CD8-positive, alpha-beta memory T cell (primary cell): ENCODE results near the gene ZNF432. TPM values are rescaled to one million over a fixed set of nuclear protein-coding genes. Genes with fewer than 3 reads are reported as not detected.

ENCODE experiments used
- CTCF ChIA-PET: fragments of 350-600 bp; sonication (Branson Sonifier 250); formaldehyde crosslinking; loops from one replicate; lab custom pipeline; 2021; ENCODE audit warnings: antibody characterized with exemption; lab: Charles Lee
- POLR2A ChIA-PET: fragments of 350-600 bp; sonication (Branson Sonifier 250); formaldehyde crosslinking; loops from one replicate; lab custom pipeline; 2021; ENCODE audit warnings: antibody characterized with exemption; lab: Charles Lee
- DNase-seq, 5 donors: peaks; one replicate each; pipeline versions ENCODE4 v3.0.0 to v3.0.0-alpha.2; 2020 to 2022; ENCODE audit warnings: mixed read lengths in 1 of 5
- H3K27ac ChIP-seq: one replicate; pipeline ENCODE4 v1.7.0; 2013; ENCODE audit warnings: low read depth, mild to moderate bottlenecking, low read length, moderate library complexity
- H3K27me3 ChIP-seq: 2 replicates; pipeline ENCODE4 v1.7.0; 2013; ENCODE audit warnings: low read length, mild to moderate bottlenecking; ENCODE audit not compliant: insufficient read depth, poor library complexity, severe bottlenecking
- H3K36me3 ChIP-seq: 2 replicates; pipeline ENCODE4 v1.7.0; 2013; ENCODE audit warnings: mild to moderate bottlenecking, low read length, moderate library complexity; ENCODE audit not compliant: insufficient read depth
- H3K4me1 ChIP-seq: 2 replicates; pipeline ENCODE4 v1.7.0; 2013; ENCODE audit warnings: mild to moderate bottlenecking, low read length, moderate library complexity; ENCODE audit not compliant: insufficient read depth
- H3K4me3 ChIP-seq: 2 replicates; pipeline ENCODE4 v1.7.0; 2013; ENCODE audit warnings: mild to moderate bottlenecking, low read length
- H3K9me3 ChIP-seq: 2 replicates; pipeline ENCODE4 v1.7.0; 2013; ENCODE audit warnings: mild to moderate bottlenecking, low read length
- H3K27ac Mint-ChIP-seq, 8 donors: one replicate each; pipeline ENCODE4 v1.8.0; 2020 to 2021; ENCODE audit warnings: mixed read lengths in 8 of 8, mild to moderate bottlenecking in 6 of 8, inconsistent platforms in 3 of 8, moderate library complexity in 3 of 8
- H3K27me3 Mint-ChIP-seq, 2 donors: one replicate each; pipeline ENCODE4 v1.8.0; 2020 to 2021; ENCODE audit warnings: mixed read lengths in 2 of 2, mild to moderate bottlenecking in 1 of 2, moderate library complexity in 1 of 2
- H3K36me3 Mint-ChIP-seq, 3 donors: one replicate each; pipeline ENCODE4 v1.8.0; 2020 to 2021; ENCODE audit warnings: mixed read lengths in 3 of 3, inconsistent platforms in 1 of 3, mild to moderate bottlenecking in 1 of 3
- H3K4me1 Mint-ChIP-seq, 3 donors: one replicate each; pipeline ENCODE4 v1.8.0; 2020 to 2021; ENCODE audit warnings: mixed read lengths in 3 of 3, inconsistent platforms in 1 of 3, mild to moderate bottlenecking in 1 of 3
- H3K4me3 Mint-ChIP-seq, 7 donors: one replicate each; pipeline ENCODE4 v1.8.0; 2020 to 2021; ENCODE audit warnings: mixed read lengths in 7 of 7, mild to moderate bottlenecking in 6 of 7, moderate library complexity in 4 of 7, inconsistent platforms in 2 of 7
- H3K9me3 Mint-ChIP-seq, 5 donors: one replicate each; pipeline ENCODE4 v1.8.0; 2020 to 2022; ENCODE audit warnings: mixed read lengths in 5 of 5, mild to moderate bottlenecking in 3 of 5, moderate library complexity in 2 of 5, inconsistent platforms in 1 of 5
- polyA plus RNA-seq: library from polyadenylated mRNA; unstranded; fragments of 300-500 nt; fragmentation: Illumina TruSeq; gene quantifications from one replicate; pipeline ENCODE4 v1.2.3, GENCODE V29; 2021
- total RNA-seq, 2 experiments: library from RNA; stranded (reverse); gene quantifications; one replicate each; pipeline ENCODE4 v1.2.3, GENCODE V29; 2021

ZNF432 gene
- total and polyA plus RNA-seq, 3 experiments from 2014 or later = 5.8 to 13.4 (median 13.0) TPM

- Histone ChIP-seq H3K27ac (peak overlapping the region; percentile 91), H3K4me1 (peaks cover 10% of the 10 kb centered on the region), H3K27me3 (no peaks in the 10 kb centered on the region), H3K9me3 (peaks cover 5% of the 10 kb centered on the region), H3K4me3 (peak overlapping the region; percentile 94), H3K36me3 (peaks cover 11% of the 10 kb centered on the region)
- Mint-ChIP-seq H3K4me3 (peak overlapping the region; percentile 94 to 98 (median 97)), H3K4me1 (peaks cover 22 to 27% (median 25%) of the 10 kb centered on the region in 3 donors), H3K27ac (peak overlapping the region; percentile 64 to 99 (median 96)), H3K9me3 (peaks cover 34 to 59% (median 48%) of the 10 kb centered on the region in 5 donors), H3K36me3 (peaks cover 14 to 68% (median 41%) of the 10 kb centered on the region in 3 donors), H3K27me3 (no peaks in the 10 kb centered on the region)
- DNase-seq = no peak
- POLR2A ChIA-PET = interaction anchor here (1.5 to 1.8 kb wide), 2 partner anchors 41 to 182 kb away, joined by 3 to 10 read pairs; partner anchors contain the start of genes PPP2R1A and ZNF432
- CTCF ChIA-PET = no interaction called here
These were observed 41.2 kb downstream of the ZNF432 start for GRCh38 chr19:52007451-52007805.

DNA sequence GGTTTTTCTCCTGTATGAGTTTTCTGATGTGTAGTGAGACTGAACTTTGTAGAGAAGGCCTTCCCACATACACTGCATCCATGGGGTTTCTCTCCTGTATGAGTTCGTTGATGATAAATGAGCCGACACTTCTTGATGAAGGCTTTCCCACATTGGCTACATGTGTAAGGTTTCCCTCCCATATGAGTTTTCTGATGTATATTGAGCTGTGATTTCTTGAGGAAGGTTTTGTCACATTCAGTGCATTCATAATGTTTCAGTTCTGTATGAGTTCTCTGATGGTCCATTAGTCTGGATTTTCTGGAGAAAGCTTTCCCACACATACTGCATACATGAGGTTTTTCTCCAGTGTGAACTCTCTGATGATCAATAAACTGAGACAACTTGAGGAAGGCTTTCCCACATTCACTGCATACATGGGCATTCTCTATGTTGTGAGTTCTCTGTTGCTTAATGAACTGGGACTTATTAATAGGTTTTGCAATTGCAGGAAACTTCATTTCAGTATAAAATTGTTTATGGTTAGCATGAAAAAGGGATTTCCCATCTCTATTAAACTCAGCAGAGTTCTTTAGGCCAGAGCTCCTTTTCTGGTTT, 54.5 kb downstream of the ZNF432 start:
- no peak for DNase-seq
- Histone ChIP-seq H3K4me1 (no peaks in the 10 kb centered on the region), H3K36me3 (peaks cover 52% of the 10 kb centered on the region), H3K9me3 (peaks cover 77% of the 10 kb centered on the region), H3K27me3 (no peaks in the 10 kb centered on the region), H3K27ac (no peak overlapping the region), H3K4me3 (peak overlapping the region; percentile 7)
- Mint-ChIP-seq H3K27ac (no peak overlapping the region), H3K9me3 (peaks cover 35 to 98% (median 93%) of the 10 kb centered on the region in 5 donors), H3K36me3 (peaks cover 26 to 77% (median 73%) of the 10 kb centered on the region in 3 donors), H3K4me1 (no peaks in the 10 kb centered on the region), H3K4me3 (no peak overlapping the region), H3K27me3 (no peaks in the 10 kb centered on the region)
- CTCF ChIA-PET = interaction anchor here (1.0 kb wide), 1 partner anchor 97 kb away, joined by 3 read pairs; no protein-coding TSS in a partner anchor
- POLR2A ChIA-PET = no interaction called here

DNA sequence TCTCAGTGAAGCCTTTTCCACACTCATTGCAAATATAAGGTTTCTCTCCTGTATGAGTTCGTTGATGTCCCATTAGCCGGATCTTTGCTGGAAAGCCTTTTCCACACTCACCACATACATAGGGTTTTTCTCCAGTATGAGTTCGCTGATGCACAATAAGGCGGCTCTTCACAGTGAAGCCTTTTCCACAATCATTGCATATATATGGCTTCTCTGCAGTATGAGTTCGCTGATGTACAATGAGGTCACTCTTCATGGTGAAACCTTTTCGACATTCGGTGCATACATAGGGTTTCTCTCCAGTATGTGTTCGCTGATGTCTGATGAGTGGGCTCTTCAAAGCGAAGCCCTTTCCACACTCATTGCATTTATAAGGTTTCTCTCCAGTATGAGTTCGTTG, 55.2 kb downstream of the ZNF432 start:
- CTCF ChIA-PET = interaction anchor here (1.0 kb wide), 1 partner anchor 98 kb away, joined by 3 read pairs; no protein-coding TSS in a partner anchor
- peaks cover 23 to 75% (median 69%) of the 10 kb centered on the region in 3 donors for H3K36me3 Mint-ChIP-seq
- H3K4me1 Mint-ChIP-seq = no peaks in the 10 kb centered on the region
- peak overlapping the region; percentile 7 for H3K4me3 ChIP-seq
- POLR2A ChIA-PET = no interaction called here
- H3K9me3 ChIP-seq = peaks cover 82% of the 10 kb centered on the region
- H3K4me1 ChIP-seq = no peaks in the 10 kb centered on the region
- H3K27ac Mint-ChIP-seq = peak overlapping the region in 1 of 8 donors; percentile 26
- H3K27ac ChIP-seq = no peak overlapping the region
- no peak for DNase-seq
- peaks cover 46% of the 10 kb centered on the region for H3K36me3 ChIP-seq
- H3K4me3 Mint-ChIP-seq = no peak overlapping the region
- H3K27me3 ChIP-seq = no peaks in the 10 kb centered on the region
- peaks cover 40 to 98% (median 93%) of the 10 kb centered on the region in 5 donors for H3K9me3 Mint-ChIP-seq
- no peaks in the 10 kb centered on the region for H3K27me3 Mint-ChIP-seq

GRCh38 chr19:51986309-51987291, 62.0 kb downstream of the ZNF432 start, which contains the start of gene ZNF350:
Gene ZNF350, minus strand, starts transcription at chr19:51986840. Its CDS starts 12,480 bp downstream, at chr19:51974360.
- H3K27ac Mint-ChIP-seq = peak within 1 kb of the TSS; percentile 61 to 98 (median 94)
- peak; percentile 84 to 94 (median 87) for DNase-seq
- CTCF ChIA-PET = interaction anchor here (0.9 kb wide), 1 partner anchor 22 kb away, joined by 3 read pairs; the partner anchor contains the start of gene ZNF615
- Histone ChIP-seq H3K27me3 (no peaks in the 10 kb centered on the region), H3K9me3 (peaks cover 52% of the 10 kb centered on the region), H3K27ac (peak within 1 kb of the TSS; percentile 52), H3K4me1 (peaks cover 12% of the 10 kb centered on the region), H3K4me3 (peak within 1 kb of the TSS; percentile 85), H3K36me3 (peaks cover 7% of the 10 kb centered on the region)
- H3K36me3 Mint-ChIP-seq = peaks cover 24 to 63% (median 57%) of the 10 kb centered on the region in 3 donors
- peaks cover 42 to 82% (median 76%) of the 10 kb centered on the region in 5 donors for H3K9me3 Mint-ChIP-seq
- POLR2A ChIA-PET = interaction anchor here (0.6 to 1.0 kb wide), 3 partner anchors 42 to 203 kb away, joined by 3 to 5 read pairs (median 4); partner anchors contain the start of genes PPP2R1A and ZNF614
- peak within 1 kb of the TSS; percentile 95 to 98 (median 97) for H3K4me3 Mint-ChIP-seq
- H3K4me1 Mint-ChIP-seq = peaks cover 23 to 36% (median 30%) of the 10 kb centered on the region in 3 donors
- no peaks in the 10 kb centered on the region for H3K27me3 Mint-ChIP-seq

DNA sequence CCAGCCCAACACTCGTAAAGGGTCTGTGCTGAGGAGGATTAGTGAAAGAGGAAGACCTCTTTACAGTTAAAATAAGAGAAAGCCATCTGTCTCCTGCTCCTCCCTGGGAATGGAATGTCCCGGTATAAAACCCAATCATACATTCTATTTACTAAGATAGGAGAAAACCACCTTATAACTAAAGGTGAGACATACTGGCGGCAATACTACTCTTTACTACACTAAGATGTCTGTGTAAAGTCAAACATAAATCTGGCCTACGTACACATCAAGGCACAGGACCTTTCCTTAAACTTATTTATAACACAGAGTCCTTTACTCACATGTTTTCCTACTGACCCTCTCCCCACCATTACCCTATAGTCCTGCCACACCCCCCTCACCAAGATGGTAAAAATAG, 65.3 kb downstream of the ZNF432 start:
- Histone ChIP-seq H3K27me3 (no peaks in the 10 kb centered on the region), H3K4me1 (peaks cover 12% of the 10 kb centered on the region), H3K36me3 (peaks cover 20% of the 10 kb centered on the region), H3K4me3 (no peak overlapping the region), H3K9me3 (peaks cover 50% of the 10 kb centered on the region), H3K27ac (no peak overlapping the region)
- POLR2A ChIA-PET = no interaction called here
- Mint-ChIP-seq H3K27me3 (no peaks in the 10 kb centered on the region), H3K27ac (no peak overlapping the region), H3K36me3 (peaks cover 42 to 78% (median 77%) of the 10 kb centered on the region in 3 donors), H3K9me3 (peaks cover 52 to 84% (median 79%) of the 10 kb centered on the region in 5 donors), H3K4me1 (peaks cover 23 to 55% (median 35%) of the 10 kb centered on the region in 3 donors), H3K4me3 (no peak overlapping the region)
- CTCF ChIA-PET = no interaction called here
- no peak for DNase-seq

Other genes starting within 250 kb of the ZNF432 start
- 1 to 10 TPM; 4.6 to 4.8 TPM for gene ZNF577, start 160.9 kb downstream of the ZNF432 start, total RNA-seq
- gene ZNF577, start 160.9 kb downstream of the ZNF432 start, polyA plus RNA-seq = 5.2 TPM
- 10 to 100 TPM; 12.3 to 13.5 TPM for gene ZNF649, start 143.8 kb downstream of the ZNF432 start, total RNA-seq
- gene ZNF649, start 143.8 kb downstream of the ZNF432 start, polyA plus RNA-seq = 7.2 TPM
- 1 to 10 TPM; 3.5 to 4.6 TPM for gene ZNF613, start 121.4 kb downstream of the ZNF432 start, total RNA-seq
- gene ZNF613, start 121.4 kb downstream of the ZNF432 start, polyA plus RNA-seq = 3.5 TPM
- 1 to 10 TPM; 9.0 to 10.0 TPM for gene ZNF350, start 62.0 kb downstream of the ZNF432 start, total RNA-seq
- 19.4 TPM for gene ZNF350, start 62.0 kb downstream of the ZNF432 start, polyA plus RNA-seq
- 1 to 10 TPM; 7.6 to 8.8 TPM for gene ZNF615, start 40.6 kb downstream of the ZNF432 start, total RNA-seq
- 9.6 TPM for gene ZNF615, start 40.6 kb downstream of the ZNF432 start, polyA plus RNA-seq
- gene ZNF614, start 20.5 kb downstream of the ZNF432 start, total RNA-seq = 10 to 100 TPM; 12.3 to 13.0 TPM
- 7.2 TPM for gene ZNF614, start 20.5 kb downstream of the ZNF432 start, polyA plus RNA-seq
- 10 to 100 TPM; 14.5 to 15.2 TPM for gene ZNF841, start 46.9 kb upstream of the ZNF432 start, total RNA-seq
- gene ZNF841, start 46.9 kb upstream of the ZNF432 start, polyA plus RNA-seq = 5.7 TPM
- 10 to 100 TPM; 11.2 to 12.6 TPM for gene ZNF616, start 91.1 kb upstream of the ZNF432 start, total RNA-seq
- 4.6 TPM for gene ZNF616, start 91.1 kb upstream of the ZNF432 start, polyA plus RNA-seq
- 10 to 100 TPM; 10.6 to 12.5 TPM for gene ZNF836, start 122.8 kb upstream of the ZNF432 start, total RNA-seq
- 17.1 TPM for gene ZNF836, start 122.8 kb upstream of the ZNF432 start, polyA plus RNA-seq
- gene PPP2R1A, start 141.2 kb upstream of the ZNF432 start, total RNA-seq = 100 to 1,000 TPM; 232 to 250 TPM
- 200 TPM for gene PPP2R1A, start 141.2 kb upstream of the ZNF432 start, polyA plus RNA-seq
- gene ZNF766, start 220.7 kb upstream of the ZNF432 start, total RNA-seq = 10 to 100 TPM; 22.2 to 24.3 TPM
- gene ZNF766, start 220.7 kb upstream of the ZNF432 start, polyA plus RNA-seq = 69.7 TPM
- gene ZNF480, start 248.3 kb upstream of the ZNF432 start, total RNA-seq = 1 to 10 TPM; 5.6 to 6.6 TPM
- gene ZNF480, start 248.3 kb upstream of the ZNF432 start, polyA plus RNA-seq = 28.0 TPM